Measurements from ENCODE around the gene TPRKB.
"Not testable (repeated sequence)": the region's sequence is repeated elsewhere in the genome, so short reads cannot be mapped to it uniquely, and the experiment has no call there.

The TPRKB gene

DNA sequence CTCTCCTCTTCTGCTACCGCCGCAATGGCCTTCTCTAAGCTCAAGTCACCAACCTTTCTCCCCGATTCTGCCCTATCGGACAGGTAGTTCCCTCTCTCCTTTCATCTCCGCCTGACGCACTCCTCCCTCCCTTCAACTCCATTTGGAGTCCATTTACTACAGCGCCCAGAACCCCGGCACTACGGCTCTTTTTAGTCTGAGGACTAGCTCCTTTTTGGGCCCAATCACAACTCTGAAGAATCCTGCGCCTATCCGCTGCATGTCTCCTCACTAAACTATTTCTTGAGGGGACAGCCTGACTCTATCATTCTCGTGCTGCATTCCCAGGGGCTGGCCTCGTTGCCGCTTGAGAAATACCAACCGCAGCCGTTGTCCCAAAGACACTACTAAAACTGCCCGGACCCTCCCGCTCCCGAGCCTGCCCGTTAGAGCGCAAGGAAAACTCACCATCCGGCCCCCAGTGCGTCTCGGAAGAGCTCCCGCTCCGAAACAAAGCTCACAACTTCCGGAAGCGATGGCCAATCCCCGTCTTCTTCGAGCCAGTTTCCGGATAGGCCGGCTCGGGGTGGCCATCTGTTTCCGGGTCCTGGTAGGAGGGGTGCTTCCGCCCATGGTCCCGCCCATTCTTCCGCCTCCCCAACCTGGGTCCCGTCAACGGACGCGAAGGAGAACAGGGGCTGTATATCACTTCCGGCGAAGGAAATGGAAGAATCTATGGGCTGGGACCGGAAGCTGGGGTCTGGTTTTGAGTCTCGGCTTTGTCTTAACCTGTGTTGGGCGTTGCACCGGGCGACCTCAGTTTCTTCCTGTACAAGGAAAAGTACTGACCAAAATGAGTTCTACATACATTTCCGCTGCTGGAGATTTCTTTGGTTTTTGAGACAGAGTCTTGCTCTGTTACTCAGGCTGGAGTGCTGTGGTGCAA lies at the start of gene TPRKB:
Gene TPRKB, minus strand, starts transcription at position 491 of the 925 bp plus-strand sequence. CDS start 2,776 bp downstream, outside the sequence.
- DNase-seq: peak; percentile 96 to 97

DNA sequence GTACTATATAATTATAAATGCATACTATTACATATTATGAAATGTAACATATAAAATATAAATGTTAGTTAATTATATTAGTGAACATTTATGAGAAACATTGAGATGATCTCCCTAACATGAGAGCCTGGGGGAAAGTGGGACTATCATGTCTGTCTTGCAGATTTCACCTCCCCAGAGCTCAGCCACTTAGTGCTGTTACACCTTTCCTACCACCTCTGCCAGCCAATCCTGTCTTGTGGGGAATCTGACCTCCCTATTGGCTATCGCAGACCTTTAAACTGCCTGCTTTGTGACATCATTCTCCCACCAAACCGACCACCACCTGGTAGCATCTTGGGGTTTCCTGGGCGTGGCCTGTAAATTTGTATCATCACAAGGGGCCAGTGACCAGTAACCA lies 46.7 kb upstream of the TPRKB start, which contains the start of gene C2orf78:
Gene C2orf78, plus strand, starts transcription at position 301 of the 400 bp plus-strand sequence. CDS start 127 bp downstream, outside the sequence.
- DNase-seq: not testable (repeated sequence)

DNA sequence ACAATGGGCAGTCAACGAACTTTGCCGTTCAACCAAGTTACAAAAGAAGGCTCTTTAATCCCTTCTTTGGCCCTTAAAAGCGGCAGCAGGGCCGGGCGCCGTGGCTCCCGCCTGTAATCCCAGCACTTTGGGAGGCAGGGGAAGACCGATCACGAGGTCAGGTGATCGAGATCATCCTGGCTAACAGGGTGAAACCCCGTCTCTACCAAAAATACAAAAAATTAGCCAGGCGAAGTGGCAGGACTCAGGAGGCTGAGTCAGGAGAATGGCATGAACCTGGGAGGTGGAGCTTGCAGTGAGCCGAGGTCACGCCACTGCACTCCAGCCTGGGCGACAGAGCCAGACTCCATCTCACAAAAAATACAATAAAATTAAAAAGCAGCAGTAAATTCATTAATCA lies 46.3 kb upstream of the TPRKB start:
- DNase-seq: not testable (repeated sequence)

DNA sequence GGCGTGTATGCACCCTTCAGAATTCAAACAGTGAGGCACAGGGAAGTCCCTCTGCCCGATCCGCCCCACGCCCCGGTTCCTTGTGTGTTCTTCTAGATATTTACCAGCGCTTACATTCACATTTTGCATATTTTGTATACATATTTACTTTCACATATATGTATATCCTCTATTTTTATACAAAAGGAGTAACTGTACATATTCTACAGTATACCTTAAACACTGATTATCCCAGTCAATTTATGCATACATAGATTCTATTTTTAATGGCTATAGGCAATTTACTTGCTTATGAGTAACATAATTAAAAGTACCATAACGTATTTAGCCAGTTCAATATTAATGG lies 43.1 kb upstream of the TPRKB start:
- DNase-seq: no peak

DNA sequence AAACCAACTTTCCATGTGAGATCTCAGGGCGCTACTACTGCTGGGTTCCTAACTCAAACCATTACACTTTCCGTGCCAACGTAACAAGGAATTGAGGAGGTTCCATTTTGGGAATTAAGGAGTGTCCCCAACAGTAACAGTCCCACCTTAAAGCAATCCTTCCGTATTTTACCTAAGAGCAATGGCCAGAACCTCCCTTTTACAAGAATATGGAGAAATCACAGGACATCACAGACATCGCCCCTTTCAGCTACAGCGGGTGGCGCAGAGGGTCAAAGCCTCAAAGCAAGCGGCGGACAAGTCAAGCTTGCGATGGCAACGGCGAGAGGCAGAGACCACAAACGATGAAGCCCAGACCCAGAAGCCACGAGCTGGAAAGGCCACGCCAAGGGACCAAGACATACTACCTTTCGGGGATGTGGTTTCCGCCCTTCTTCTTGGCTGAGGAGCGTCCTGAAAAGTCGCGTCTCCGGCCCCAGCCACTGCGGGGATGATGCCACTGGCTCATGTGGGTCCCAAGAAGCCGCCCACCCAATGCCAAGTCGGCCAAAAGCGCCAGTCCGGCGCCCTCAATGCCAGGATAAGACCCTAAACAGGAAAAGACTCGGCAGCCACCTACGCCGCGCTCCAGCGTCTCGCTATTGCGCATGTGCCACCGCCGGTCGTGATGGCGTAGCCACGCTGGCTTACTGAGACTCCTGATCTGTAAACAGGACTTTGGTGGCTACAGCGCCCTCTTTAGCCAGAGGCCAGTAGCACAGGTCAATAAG lies 42.5 kb upstream of the TPRKB start, which contains the start of gene DUSP11:
Gene DUSP11, minus strand, starts transcription at position 637 of the 770 bp plus-strand sequence. Its CDS starts 129 bp downstream, at position 508.
- peak; percentile 89 to 96 for DNase-seq

DNA sequence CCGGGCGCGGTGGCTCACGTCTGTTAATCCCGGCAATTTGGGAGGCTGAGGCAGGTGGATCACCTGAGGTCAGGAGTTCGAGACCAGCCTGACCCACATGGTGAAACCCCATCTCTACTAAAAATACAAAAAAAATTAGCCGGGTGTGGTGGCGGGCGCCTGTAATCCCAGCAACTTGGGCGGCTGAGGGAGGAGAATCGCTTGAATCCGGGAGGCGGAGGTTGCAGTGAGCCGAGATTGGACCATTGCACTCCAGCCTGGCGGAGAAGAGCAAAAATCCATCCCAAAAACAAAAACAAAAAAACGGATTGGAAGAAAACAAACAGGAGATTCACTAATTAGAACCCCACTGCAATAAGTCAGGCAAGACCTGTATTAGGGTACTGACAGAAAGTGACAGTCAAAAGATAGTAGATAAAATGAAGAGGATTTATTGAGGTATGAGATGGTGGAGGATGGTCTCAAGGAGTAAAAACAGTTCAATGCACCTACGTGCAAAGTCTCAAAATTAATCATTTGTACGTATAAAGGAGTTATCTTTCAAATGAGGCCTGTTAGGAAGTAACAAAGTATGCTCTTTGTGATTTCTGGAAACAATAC lies 41.8 kb upstream of the TPRKB start:
- DNase-seq: not testable (repeated sequence)

DNA sequence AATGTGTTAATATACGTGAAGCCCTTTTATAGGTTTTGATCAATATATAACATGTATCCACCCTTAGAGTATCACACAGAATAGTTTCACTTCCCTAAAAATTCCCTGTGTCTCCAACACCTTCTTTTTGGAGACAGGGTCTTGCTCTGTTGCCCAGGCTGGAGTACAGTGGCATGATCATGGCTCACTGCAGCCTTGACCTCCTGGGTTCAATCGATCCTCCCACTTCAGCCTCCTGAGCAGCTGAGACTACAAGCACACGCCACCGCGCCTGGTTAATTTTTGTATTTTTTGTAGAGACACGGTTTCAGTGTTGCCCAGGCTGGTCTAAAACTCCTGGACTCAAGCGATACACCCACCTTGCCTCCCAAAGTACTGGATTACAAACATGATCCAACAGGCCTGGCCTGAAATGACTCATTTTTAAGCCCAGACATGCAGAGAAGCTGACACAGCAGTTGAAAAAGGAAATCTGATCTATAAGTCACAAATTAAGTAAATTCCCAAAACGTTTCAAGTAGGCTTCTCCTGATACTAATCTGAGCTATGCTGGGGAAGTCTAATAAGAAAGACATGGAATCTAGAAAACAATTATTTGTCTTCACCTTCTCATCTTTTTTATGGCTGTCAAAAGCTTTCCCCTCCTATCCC lies 39.8 kb upstream of the TPRKB start:
- no peak for DNase-seq

DNA sequence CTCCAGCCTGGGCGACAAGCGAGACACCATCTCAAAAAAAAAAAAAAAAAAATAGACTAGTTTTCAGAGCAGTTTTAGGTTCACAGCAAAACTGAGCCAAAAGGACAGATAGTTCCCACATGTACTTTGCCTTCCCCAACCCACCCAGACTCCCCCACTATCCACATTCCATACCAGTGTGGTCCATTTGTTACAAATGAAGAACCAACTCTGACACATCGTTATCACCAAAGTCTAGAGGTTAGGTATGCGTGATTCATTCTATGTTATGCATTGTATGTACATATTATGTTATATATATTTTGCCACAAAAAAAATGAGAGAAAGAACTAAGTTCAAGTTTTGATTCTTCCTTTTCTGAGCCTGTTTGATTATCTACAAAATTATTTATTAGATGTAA lies 39.2 kb upstream of the TPRKB start:
- no peak for DNase-seq

DNA sequence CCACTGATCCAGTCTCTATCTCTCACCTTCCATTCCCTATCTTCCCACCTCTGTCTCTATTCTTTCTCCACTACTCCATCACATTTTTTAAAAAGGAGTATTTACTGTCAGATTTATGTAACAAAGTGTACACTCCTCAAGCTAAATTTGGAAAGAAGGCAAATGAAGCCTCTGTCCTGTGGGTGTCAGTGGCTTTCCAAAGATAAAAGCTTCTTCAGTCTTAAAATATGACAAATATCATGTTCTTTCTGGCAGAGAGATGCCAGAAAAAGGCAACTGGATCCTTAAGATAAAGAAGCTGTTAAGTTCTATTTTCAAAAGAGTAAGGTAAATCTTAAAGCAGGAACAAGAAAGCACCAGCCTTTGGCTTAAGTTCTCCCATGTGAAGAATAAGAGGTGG lies 35.7 kb upstream of the TPRKB start:
- DNase-seq: no peak

DNA sequence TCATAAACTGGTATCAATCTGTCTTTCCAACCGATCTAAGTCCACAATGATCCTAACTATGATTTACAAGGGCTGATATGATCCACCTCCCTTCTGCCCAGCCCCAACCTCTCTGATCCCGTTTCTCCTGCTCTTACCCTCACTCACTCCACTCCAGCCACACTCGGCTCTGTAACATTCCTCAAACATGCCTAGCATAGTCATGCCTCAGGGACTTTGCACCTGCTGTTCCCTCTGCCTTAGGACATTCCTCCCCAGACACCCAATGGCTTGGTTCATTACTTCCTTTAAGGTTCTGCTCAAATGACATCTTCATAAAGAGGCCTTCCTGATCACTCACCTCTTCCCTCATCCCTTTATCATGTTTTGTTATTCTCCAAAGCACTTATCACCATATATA lies 33.6 kb upstream of the TPRKB start:
- no peak for DNase-seq

DNA sequence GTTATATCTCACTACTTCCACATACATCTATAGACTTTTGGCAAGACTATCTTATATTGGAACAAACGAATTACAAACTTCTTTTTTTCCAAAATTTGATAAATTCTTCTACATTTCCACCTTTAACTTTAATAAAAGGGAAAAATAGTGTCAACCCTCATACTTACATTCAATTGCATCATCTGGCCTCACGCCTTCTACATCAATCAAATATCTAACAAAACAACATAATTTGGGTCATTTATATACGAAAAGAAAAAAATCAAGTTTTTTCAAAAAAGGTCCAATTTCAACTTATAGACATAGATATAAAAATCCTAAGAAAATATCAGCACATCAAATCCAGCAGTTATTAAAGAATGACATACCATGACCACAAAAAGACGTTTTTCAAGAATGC lies 29.8 kb upstream of the TPRKB start:
- DNase-seq: no peak

DNA sequence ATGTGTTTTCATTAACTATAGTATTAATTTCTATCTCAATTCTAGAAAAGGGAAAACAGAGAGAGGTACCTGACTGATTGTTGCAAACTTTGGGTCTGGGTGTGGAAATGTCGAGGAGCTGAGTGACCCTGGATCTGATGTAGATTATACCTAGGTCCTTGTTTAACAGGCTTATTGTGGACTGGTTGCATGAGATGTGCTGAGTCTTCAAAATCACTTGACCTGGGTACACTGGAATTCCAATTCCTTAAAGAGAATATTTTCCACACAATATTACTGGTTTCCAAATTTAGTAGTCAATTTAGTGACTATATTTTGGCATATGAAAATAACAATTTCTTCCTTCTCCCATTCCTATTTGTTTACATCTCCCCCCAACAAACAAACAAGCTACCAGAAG lies 29.2 kb upstream of the TPRKB start:
- no peak for DNase-seq

DNA sequence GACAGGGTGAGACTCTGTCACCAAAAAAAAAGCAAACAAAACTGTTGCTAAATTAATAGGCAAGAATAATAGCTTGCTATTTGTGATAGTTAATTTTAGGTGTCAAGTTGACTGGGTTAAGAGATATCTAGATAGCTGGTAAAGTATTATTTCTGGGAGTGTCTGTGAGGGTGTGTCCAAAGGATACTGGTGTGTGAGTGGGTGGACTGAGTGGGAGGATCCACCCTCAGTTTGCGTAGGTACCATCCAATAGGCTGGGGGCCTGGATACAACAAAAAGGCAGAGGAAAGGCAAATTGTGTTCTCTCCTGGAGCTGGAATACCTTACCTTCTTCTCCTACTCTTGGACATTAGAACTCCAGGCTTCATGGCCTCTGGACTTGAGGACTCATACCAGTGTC lies 27.8 kb upstream of the TPRKB start:
- DNase-seq: no peak

DNA sequence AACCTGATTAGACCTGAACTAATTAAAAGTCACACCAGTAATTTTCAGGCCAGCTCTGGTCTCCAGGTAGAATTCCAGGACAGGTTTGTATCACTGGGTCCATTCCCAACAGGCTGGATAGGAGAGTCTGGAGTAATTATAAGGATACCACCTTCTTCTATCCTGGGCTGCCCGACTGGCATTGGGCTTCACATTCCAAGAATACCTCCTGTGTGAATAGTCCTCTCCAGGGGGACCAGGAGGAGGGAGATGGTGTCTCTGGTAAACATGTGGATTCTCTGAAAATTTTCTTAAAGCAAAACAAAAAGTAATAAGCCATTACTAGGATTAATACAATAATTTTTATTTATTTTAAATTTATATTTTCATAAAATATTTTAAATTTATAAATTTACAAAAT lies 25.4 kb upstream of the TPRKB start:
- no peak for DNase-seq

DNA sequence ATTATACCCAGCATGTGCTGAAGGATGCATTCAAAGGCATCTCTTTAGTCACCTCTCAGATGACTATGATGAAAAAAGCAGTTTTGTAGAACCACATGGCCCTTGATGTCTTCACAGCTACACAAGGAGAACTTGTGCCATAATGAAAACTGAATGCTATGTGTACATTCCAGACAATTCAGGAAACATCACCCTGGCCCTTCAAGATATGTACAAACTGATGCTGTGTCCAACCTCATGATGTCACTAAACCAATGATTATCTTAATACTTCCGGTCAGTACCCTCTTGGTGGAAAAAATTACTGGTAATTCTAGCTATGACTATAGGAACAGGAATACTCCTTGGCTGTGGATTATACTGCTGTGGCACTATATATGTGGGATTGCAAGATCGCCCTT lies 22.8 kb upstream of the TPRKB start:
- DNase-seq: no peak

DNA sequence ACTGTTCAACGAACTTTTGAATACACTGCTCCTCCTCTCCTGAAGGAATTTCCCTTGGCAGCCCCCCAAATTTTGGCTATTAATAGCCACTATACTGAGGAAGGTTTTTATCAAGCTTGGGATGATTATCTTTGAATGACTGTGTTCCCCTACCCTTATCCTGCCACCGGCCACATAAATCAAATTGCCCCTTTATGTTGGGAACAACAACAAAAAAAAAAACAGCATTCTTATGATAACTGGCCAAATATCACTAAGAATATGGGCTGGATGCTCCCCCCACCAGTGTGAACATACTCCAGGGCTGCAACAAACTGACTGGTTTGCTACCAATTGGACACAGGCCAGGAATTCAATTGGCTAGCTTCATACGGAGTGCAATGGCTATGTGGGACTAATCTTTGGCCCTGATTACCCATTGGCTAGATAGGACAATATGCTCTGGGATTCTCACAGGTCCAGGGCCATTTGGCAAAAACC lies 22.2 kb upstream of the TPRKB start:
- no peak for DNase-seq

DNA sequence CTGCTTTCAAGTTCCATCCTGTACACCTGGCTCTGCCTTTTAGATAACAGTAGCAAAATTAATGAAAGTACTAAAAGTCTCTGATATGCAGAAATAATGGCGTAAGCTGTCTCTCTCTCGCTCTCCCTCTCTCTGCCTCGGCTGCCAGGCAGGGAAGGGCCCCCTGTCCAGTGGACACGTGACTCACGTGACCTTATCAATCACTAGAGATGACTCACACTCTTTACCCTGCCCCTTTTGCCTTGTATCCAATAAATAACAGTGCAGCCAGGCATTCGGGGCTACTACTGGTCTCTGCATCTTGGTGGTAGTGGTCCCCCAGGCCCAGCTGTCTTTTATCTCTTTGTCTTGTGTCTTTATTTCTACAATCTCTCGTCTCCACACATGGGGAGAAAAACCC lies 17.2 kb upstream of the TPRKB start:
- not testable (repeated sequence) for DNase-seq

DNA sequence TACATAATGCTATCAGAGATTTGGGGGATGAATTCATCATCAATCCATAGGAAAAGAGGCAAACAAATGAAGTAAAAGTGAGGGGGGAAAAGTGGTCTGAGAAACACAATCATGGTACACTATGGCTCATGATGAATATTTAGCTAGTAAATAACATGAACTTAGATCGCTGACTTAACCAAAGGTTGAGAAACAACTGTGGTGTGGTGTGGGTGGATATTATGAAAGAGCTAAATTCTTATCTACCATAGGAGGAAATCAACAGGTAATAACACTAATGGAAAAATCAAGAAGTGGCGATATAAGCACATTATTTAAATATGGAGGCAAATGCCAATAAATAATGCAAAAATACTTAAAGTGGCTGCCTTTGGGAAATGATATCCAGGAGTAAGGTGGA lies 12.2 kb upstream of the TPRKB start:
- no peak for DNase-seq

DNA sequence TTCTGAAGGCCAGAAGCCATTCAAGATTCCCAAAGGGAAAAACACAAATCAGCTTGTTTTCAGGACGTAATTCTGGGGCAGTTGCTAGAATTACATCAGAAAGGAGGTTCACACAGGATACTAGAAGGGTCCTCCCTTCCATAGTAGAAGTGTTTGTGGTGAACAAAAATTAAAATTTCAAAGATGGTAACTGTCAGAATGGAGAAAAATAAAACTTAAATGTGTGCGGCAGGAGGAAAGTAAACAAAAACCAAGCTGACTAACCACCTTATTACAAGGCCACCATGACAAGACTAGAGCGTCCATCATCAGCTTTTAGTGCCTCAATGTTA lies 9.7 kb upstream of the TPRKB start:
- DNase-seq: no peak

DNA sequence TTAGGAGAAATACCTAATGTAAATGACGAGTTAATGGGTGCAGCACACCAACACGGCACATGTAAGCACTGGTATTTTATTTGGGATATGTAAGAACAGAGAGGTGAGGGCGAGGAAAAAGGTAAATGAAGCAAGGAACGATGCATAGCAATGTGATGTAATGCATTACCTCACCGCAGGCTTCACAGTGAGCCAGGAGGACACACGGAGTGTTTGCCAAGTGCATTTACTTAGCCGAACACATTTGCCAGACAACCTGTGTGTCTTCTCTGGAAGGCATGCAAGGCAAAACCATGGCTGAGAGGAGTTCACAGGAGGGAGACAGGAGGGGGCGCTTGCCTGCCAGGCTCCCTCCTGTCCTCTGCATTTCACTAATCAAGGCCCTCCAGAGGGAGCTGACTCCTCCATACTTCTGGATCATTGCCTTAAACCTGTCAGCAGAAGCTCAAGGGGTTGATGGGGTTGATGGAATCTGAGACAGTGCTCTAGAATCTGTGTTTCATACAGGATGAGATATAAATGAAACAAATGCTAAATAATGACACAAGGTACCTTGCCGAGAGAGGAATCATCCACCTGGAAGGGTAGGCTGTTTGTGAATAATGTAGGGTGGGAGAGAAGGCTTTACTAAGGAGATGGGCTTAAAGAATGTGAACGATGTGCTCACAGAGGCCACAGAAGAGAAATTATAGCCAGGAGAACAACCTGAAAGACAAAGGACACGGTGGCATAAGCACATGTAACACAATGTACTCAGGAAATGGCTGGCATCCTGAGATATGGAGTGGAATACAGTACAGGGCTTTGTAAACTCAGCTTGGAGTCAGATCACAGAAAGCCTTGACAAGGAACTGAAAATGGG lies 9.1 kb upstream of the TPRKB start:
- no peak for DNase-seq

DNA sequence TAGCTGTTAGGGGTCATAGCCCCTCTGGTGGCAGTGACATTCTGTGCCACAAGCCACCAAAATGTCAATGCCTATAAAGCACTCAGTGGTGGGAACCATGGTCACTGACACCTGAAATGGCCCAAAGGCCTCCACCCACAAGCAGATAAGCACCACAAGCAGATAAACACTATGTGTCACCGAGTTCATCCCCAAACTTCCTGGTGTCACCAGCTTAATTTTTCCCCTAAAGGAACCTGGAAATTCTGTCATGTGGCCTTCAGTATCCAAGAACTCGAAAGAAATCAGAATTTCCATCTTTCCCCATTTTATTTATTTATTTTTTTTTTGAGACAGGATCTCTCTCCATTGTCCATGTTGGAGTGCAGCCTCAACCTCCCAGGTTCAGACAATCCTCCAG lies 3.6 kb upstream of the TPRKB start:
- DNase-seq: no peak

DNA sequence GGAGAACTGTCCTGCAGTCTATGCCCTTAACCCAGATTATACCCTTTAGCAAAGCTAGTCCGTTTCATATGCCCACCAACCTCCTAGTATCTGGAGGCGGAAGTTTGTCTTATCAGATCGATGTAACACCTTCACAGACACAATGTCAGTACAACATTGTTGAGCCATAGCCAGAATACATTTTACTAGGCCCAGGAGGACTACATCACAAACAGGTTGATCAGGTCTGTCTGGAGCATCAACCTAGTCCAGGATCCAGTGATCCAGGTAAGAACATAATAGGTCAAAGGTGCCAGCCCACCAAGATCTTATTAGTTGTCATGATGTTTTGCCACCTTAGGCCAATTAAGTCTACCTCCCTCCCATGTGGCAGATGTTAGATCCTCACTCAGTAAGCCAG lies 2.0 kb upstream of the TPRKB start:
- no peak for DNase-seq
